Astrocyte of the hippocampus (primary cell): ENCODE data around the gene TMEM184B.

Experiments used
- DNase-seq: peaks from one replicate; pipeline ENCODE4 v3.0.0; 2011; ENCODE audit warnings: low read depth, low spot score

TMEM184B gene

DNA sequence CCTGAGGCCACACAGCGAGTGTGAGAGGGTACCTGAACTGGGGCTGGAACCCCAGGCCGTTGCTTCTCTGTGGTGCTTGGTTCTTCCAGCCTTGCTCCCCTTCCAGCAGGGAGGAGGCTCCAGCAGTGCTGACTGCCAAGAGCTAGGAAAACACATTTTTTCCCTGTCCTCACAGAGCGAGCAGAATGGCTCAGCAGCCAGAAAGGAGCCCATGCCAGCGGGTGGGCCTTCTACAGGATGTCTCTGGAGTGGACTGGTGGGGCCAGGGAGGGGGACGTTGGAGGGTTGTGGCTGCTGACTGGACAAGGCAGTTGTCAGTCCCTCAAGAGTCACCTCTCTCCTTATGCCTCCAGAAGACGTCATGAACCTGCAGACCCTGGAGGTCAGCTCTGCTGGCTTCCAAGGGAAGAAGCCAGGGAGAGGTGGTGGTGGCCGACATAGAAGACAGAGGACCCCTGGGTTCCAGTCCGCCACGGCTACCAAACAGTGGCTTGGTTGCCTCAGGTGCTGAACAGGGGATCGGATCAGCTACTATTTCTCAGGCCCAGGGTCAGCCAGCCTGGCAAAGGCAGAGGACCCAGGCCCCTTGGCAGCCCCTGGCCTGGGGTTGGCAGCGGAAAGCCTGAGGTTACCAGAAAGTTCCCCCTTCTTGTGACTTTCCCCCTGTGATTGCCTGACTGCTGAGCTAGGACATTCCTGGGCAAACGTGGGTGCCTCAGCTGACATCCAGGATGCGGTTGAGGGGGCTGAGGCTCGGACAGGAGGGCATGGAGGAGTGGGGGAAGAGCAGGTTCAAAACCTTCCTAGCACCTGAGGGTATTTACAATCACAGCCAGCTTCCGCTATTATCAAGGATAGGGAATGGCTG lies 67.3 kb downstream of the TMEM184B start:
- peak; percentile 87 for DNase-seq

DNA sequence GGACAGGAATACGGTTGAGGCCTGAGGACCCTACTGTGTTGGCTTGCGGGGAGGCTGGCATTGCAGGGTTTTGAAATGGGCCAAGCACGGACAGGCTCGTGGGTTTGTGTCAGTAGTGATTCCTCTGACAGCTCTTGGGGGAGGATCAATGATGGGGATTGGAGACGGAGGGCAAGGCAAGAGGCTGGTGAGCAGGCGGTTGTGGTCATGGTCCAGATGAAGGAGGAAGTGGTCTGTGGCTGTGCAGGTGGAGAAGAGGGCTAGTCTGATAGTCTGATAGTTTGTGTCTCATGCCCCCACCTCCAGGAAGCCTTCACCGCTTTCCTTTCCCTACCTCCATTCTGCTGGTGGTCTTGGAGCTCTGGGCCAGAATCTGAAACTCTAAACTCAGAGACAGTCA lies 68.0 kb downstream of the TMEM184B start:
- DNase-seq, result no peak

DNA sequence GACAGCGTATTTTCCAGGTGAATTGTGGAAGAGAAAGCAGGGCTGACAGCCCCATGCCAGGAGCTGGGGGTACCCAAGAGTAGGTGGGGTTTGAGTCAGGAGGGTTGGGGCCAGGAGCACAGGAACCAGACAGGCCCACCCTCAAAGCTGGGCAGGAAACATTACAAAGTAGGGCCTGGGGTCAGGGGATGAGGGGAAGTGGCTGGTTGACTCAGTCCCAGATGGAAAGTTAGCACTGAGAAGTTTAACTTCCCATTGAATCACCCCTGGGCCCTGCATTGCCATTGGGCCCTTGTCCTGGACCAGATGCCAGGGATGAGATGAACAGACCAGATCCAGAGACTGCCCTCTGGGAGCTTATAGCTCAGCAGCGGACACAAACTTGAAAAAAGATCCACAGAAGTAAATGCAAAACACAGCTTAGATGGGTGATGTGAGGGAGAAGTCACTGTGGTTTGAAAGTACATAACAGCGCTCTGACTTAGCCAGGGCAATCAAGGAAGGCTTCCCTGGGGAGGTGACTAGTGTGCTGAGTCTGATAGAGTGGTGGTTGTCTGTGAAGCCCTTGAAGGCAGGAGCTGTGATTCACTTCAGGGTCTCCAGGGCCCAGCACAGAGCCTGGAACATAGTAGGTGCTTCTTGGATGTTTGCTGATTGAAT lies 68.8 kb downstream of the TMEM184B start:
- no peak for DNase-seq

DNA sequence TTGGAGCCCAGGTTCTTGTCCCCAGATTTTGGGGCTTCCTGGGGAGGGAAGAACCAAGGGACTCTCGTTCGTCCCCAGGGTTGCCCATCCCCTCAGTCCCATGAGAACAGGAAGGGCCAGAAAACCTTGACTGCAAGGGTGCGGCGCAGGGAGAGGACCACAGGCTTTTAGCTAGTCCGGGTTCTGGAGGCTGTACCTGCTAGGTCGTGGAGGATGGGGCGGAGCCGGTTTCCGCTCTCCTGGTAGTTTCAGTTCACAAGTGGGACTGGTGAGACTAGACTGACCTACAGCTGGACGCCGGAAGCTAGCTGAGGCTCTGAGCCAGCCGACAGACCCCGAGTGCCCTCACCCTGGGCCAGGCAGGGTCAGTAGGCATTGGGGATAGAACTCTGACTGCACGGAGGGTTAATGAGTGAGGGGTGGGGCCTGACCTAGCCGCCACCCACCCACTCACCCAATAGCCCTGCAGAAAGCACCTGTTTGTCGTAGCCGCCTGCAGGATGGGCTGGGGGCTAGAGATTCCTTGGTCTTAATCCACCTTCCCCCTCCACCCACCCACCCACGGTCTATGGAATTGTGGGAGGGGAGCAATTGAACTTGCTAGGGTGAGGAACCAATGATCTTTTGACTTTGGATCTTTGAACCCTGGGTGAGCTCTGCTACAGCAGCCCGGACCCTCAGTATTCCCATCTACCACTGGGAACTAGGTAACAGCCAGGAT lies 69.6 kb downstream of the TMEM184B start:
- DNase-seq, result peak; percentile 56

DNA sequence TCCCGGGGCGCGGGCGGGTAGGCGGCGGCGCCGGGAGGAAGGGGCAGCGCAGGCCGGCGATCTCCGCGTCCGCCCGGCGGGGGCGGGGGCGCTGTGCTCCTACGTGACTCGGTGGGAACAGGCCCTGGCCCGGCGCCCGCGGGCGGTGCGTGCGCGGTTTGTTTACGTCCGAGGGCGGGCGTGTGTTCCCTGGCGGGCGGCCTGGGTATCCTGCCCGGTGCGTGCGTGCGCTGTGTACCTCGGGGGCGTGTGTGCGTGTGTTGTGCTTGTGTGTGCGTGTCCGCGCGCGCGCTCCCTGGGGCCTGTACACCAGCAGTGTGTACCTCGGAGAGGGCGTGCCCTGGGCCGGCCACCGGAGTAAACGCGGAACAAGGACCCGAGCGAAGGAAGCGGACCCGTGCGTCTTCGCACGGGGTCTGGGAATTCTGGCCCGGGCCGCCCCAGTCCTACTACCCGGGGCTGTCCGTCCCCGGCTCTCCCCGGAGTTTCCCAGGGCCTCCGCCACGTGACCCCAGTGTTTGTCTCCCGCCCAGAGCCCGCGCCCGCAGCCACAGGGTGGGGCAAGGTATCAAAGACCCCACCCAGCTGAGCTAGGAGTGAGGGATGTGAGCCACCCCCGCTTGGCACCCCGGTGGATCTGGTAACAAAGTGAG lies 70.2 kb downstream of the TMEM184B start:
- peak; percentile 93 for DNase-seq

DNA sequence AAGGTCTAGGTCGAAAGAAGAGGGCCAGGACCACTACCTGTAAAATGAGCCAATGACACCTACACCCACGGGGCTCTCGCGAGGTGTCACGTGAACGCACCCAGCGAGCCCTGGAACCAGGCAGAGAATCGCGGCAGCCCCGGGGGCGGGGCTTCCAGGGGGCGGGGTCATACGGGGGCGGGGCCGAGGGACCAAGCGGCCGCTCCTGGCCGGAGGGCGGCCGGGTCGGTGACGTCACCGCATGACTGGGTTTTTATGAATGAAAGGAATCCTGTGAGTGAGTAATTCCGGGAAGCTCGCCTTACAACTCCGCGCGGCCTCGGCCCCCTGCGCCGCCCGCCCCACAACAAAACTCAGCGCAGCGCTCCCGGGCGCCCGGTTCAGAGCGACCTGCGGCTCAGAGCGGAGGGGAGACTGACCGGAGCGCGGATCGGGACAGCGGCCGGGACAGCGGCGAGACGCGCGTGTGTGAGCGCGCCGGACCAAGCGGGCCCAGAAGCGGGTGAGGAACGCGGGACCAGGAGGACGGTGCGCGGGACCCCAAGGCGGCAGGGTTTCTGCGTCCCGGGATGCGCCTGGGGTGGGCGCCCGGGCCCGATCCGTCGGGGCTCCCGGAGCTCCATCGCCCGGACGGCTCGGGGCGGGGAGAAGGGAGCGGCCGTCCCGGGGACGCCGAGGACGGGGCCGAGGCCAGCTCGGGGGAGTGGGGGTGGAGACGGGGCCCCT lies 70.9 kb downstream of the TMEM184B start, which contains the start of gene MAFF:
Gene MAFF, plus strand, starts transcription at position 284 of the 726 bp plus-strand sequence. CDS start 11,860 bp downstream, outside the sequence.
- DNase-seq, result peak; percentile 99

DNA sequence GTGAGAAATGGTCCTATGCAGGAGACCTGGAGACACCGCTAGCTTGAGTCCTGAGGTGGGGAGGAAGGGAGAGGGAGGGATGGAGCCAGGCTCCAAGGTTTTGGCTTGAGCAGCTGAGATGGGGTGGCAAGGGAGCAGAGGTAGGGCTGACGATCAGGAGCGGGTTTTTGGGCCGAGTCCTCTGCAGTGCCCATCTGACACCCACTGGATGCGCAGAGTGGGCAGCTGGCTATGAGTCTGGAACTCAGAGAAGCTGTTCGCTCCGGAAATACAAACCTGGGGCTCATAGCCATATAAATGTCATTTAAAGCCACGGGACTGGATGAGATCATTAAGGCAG lies 71.5 kb downstream of the TMEM184B start:
- no peak for DNase-seq

DNA sequence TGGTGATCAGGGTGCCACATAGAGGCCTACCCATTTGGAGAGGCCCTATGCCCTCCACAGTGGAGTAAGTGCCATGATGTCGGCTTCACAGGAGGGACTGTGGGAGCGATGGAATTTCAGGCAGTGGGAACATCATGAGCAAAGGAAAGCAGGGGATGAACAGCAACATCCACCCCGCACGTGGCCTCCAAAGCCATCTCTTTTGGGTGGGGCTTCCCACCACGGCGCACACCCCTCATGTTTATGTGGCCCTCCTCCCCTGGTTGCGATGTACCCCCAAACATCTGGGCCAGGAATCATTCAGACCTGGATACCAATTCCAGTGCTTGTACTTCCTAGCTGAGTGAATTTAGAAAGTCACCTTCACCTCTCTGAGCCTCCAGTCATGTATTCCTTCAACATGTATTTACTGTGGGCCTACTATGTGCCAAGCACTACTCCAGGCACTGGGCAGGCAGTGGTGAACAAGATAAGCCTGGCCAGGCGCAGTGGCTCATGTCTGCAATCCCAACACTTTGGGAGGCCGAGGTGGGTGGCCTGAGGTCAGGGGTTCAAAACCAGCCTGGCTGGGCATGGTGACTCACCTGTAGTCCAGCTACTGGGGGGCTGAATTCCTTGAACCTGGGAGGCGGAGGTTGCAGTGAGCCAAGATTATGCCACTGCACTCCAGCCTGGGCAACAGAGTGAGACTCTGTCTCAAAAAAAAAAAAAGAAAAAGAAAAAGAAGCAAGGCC lies 72.8 kb downstream of the TMEM184B start:
- DNase-seq, result no peak

DNA sequence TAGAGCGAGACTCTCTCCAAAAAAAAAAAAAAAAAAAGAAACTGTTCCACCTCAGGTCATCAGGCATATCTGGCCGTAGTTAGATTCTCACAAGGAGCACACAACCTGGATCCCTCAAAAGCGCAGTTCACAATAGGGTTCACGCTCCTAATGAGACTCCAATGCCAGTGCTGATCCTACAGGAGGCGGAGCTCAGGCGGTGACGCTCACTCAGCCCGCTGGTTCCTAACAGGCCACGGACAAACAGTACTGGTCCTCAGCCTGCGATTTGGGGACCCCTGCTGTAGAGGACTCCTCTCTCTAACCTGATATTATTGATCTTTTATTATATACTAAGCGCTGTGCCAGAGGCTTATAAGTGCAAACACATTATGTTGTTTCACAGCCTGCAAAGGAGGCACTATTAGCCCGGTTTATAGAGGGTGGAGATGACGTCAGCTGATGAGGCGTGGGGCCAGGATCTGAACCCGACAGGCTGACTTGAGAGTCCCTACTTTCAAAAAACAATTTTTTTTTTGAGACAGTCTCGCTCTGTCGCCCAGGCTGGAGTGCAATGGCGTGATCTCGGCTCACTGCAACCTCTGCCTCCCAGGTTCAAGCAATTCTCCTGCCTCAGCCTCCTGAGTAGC lies 75.9 kb downstream of the TMEM184B start:
- no peak for DNase-seq

DNA sequence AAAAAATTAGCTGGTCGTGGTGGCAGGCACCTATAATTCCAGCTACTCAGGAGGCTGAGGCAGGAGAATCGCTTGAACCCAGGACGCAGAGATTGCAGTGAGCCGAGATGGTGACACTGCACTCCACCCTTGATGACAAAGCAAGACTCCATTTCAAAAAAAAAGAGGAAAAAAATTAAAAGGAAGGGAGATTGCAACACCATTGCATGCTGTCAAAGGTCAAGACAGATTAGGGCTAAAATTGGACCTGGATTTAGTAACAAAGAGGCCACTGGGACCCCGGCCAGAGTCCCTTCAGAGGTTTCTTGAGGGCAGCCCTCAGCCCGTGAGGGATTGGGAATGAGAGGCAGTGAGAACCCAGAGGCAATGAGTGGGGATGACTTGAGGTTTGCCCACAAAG lies 79.2 kb downstream of the TMEM184B start:
- no peak for DNase-seq

DNA sequence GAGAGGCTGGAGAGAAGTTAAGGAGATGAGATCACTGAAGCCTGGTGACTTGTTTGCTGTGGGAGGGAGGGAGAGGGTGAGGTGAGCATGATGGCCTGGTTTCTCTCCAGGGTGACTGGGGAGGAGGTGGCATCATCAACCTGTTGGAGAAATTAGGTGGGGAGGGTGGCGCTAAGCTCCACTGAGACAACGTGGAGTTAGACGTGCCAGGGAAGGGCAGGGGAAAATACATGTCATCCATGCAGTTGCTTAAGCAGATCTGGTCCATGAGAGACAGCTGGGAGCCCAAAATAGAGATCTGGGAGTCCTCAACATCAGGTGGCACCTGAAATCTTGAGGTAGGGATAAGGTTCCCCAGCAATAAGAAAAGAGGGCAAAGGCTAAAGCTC lies 80.3 kb downstream of the TMEM184B start:
- no peak for DNase-seq

DNA sequence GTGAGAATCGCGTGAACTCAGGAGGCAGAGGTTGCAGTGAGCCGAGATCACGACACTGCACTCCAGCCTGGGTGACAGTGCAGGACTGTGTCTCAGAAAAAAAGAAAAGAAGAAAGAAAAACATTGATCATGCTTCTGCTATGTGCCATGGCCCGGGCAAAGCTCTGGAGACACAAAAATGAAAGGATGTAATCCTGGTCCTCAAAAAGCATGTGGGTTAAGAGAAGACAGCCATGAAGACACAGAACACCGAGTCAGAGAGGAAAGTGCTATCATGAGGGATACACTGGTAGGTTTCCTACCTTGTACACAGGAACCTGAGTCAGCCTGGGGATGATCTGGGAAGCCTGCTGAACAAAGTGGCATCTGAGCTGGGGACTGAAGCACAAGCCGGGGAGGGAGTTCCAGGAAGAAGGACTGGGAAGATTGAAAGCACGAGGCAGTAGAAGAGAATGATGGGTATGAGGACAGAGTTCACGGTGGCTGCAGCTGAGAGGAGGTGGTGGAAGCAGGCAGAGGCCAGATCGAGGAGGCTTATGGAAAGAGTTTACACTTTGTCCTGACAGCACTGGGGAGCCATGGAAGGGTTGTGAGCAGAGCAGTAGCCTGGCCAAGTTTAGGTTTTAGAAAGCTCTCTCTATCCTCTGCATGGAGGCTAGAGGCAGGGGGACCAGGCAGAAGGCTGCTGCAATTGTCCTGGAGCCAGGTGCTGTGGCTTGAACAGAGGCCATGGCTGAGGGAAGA lies 80.9 kb downstream of the TMEM184B start:
- no peak for DNase-seq

DNA sequence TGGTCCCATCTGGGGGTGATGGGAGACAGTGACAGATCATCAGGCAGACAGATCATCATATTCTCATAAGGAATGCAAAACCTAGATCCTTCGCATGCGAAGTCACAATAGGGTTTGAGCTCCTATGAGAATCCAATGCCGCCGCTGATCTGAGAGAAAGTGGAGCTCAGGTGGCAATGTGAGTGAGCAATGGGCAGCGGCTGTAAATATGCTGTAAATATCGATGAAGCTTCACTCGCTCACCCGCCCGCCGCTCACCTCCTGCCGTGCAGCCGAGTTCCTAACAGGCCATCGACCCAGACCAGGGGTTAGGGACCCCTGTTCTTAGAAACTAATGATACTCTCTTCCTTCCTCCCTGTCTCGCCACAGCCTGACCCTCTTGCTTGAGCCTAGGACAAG lies 81.8 kb downstream of the TMEM184B start:
- DNase-seq, result no peak

DNA sequence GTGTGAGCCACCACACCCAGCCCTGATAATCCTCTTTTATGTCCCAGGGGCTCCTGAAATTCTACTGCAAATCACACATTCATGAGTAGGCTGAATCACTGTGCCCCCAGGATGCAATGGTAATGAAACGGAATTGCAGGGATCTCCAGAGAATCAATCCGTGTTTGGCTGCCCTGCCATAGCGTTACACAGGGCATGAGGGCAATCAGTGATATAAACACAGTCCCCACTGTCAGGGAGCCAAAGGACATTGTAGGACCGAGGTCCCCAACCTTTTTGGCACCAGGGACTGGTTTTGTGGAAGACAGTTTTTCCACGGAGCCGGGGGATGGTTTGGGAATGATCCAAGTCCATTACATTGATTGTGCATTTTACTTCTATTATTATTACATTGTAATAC lies 82.2 kb downstream of the TMEM184B start:
- no peak for DNase-seq

DNA sequence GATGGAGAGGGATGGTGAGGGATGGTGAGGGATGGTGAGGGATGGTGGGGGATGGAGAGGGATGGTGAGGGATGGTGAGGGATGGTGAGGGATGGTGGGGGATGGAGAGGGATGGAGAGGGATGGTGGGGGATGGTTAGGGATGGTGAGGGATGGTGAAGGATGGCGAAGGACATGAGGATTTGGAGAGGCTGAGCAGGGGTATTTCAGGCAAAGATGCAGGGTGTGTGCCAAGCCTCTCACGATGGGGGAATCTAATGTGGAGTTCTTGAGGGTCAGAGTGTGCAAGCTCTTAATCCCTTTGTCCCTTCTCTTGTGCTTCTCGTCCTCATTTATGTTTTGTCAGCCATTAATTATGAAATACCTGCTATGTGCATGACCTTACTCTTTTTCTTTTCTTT lies 83.7 kb downstream of the TMEM184B start:
- no peak for DNase-seq

DNA sequence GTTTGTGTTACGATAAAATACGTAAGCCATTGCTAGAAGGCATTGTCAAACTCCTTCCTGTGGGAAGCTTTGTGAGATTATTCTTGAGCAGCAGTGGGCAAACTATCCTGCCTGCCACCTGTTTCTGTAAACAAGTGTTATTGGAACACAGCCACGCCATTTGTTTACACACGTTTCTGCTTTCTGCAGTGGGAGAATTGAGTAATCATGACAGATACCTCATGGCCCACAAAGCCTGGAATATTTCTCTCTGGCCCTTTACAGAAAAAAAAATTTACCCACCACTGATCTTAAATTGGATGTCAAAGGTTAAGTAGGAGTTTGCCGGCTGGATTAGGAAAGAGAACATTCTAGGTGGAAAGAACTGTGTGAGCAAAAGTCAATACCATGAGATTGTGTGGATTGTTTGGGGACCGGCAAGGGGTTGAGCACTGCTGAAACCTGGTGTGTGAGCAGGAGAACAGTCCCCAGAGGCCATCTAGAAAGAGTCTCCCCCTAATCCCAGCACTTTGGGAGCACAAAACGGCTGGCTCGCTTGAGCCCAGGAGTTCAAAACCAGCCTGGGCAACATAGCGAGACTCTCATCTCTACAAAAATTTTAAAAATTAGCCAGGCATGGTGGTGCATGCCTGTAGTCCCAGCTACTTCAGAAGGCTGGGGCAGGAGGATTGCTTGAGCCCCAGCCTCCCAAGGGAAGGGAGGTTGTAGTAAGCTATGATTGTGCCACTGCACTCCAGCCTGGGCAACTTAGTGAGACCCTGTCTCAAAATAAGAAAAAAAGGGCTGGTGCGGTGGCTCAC lies 85.2 kb downstream of the TMEM184B start:
- no peak for DNase-seq

DNA sequence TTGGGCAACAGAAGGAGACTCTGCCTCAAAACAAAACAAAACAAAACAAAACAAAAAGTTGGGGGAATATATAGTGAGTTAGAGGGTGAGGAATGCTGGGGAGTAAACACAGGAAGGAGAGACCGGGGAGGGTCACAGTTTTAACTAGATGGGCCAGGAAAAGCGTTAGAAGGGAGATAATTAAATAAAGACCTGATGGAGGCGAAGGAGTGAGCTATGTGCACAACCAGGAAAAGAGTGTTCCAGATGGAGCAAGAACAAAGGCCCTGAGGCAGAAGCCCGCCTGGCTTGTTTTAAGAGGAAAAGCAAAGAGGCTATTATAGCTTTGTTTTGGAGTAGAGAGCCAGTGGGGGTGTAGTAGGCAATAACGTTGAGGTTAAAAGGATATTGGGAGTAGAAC lies 86.4 kb downstream of the TMEM184B start:
- DNase-seq, result no peak

DNA sequence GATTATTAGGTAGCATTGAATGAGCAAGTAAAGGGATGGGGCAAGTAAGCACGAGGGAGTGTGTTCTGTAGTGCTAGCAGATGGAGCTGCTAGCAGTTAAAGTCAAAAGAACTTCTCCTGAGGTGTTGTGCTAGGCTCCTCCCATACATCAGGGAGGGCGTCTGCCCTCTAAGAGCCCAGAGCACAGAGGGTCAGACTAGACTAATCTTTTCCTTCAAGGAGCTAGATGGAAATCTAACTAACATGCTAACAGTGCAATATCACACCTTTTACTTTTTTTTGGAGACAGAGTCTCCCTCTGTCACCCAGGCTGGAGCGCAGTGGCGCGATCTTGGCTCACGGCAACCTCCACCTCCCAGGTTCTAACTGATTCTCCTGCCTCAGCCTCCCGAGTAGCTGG lies 88.0 kb downstream of the TMEM184B start:
- no peak for DNase-seq
